OCI-LY7 (cell line): ENCODE data around the gene HOXB3. TPM values are rescaled to one million over a fixed set of nuclear protein-coding genes. Genes with fewer than 3 reads are reported as not detected.

ENCODE experiments used
- BruUV-seq: library from RNA; stranded (reverse); fragments of 400-500 nt; replicated peaks from 2 replicates; lab custom pipeline; 2021; lab: Mats Ljungman, UMichigan
- CTCF ChIA-PET: fragments of 300-600 bp; sonication (Branson Sonifier 250); formaldehyde crosslinking; loops from one replicate; lab custom pipeline; 2022; ENCODE audit warnings: antibody characterized with exemption; ENCODE audit not compliant: unreplicated experiment; lab: Charles Lee
- POLR2A ChIA-PET: fragments of 300-600 bp; sonication (Branson Sonifier 250); formaldehyde crosslinking; loops from one replicate; lab custom pipeline; 2022; ENCODE audit warnings: antibody characterized with exemption; lab: Charles Lee
- DNase-seq: peaks from one replicate; pipeline ENCODE4 v3.0.0-alpha.2; 2015; ENCODE audit warnings: low spot score
- H2AFZ ChIP-seq: fragments of 200-600 bp; sonication (generic), shearing (Covaris generic); 2 replicates; pipeline ENCODE4 v1.6.1; 2014; ENCODE audit warnings: mild to moderate bottlenecking, antibody characterized with exemption, low read length, moderate library complexity
- H3K27ac ChIP-seq: fragments of 200-600 bp; sonication (generic); 2 replicates; pipeline ENCODE4 v1.5.1; 2014; ENCODE audit warnings: mixed run types, low read depth, mild to moderate bottlenecking, moderate library complexity, low read length, inconsistent platforms; ENCODE audit not compliant: poor library complexity, severe bottlenecking
- H3K36me3 ChIP-seq: fragments of 200-600 bp; sonication (generic); 2 replicates; pipeline ENCODE4 v1.6.1; 2014; ENCODE audit warnings: mild to moderate bottlenecking, antibody characterized with exemption, low read length, moderate library complexity, mixed read lengths; ENCODE audit not compliant: insufficient read depth
- H3K4me1 ChIP-seq: fragments of 200-600 bp; sonication (generic); 2 replicates; pipeline ENCODE4 v1.5.1; 2014; ENCODE audit warnings: mild to moderate bottlenecking, low read length; ENCODE audit not compliant: insufficient read depth, poor library complexity, severe bottlenecking
- H3K4me2 ChIP-seq: fragments of 200-600 bp; sonication (generic); 2 replicates; pipeline ENCODE4 v1.6.1; 2014; ENCODE audit warnings: mild to moderate bottlenecking, low read length
- H3K4me3 ChIP-seq: fragments of 200-600 bp; sonication (generic); 2 replicates; pipeline ENCODE4 v1.5.1; 2014; ENCODE audit warnings: mild to moderate bottlenecking, low read depth, low read length; ENCODE audit not compliant: poor library complexity, severe bottlenecking
- H3K79me2 ChIP-seq: fragments of 200-600 bp; sonication (generic); 2 replicates; pipeline ENCODE4 v1.6.1; 2016; ENCODE audit warnings: low read depth, mild to moderate bottlenecking, low read length, moderate library complexity, mixed read lengths; ENCODE audit not compliant: insufficient read depth
- H3K9me2 ChIP-seq: fragments of 200-600 bp; sonication (generic); 2 replicates; pipeline ENCODE4 v1.6.1; 2016; ENCODE audit warnings: mild to moderate bottlenecking, low read length, mixed read lengths; ENCODE audit not compliant: insufficient read depth
- H3K9me3 ChIP-seq: fragments of 200-600 bp; sonication (generic); 2 replicates; pipeline ENCODE4 v1.6.1; 2014; ENCODE audit warnings: mild to moderate bottlenecking, mixed run types, low read length, mixed read lengths
- H4K20me1 ChIP-seq: fragments of 200-600 bp; sonication (generic); 2 replicates; pipeline ENCODE4 v1.6.1; 2014; ENCODE audit warnings: mild to moderate bottlenecking, antibody characterized with exemption, low read length, moderate library complexity, mixed read lengths; ENCODE audit not compliant: insufficient read depth
- CTCF ChIP-seq: fragments of 200-600 bp; sonication (generic); conservative IDR thresholded peaks from 2 replicates; pipeline ENCODE4 v1.5.1; 2014; ENCODE audit warnings: mild to moderate bottlenecking, antibody characterized with exemption, low read length, moderate library complexity, mixed read lengths
- EZH2phosphoT487 ChIP-seq: fragments of 200-600 bp; sonication (generic); IDR thresholded peaks from 2 replicates; pipeline ENCODE4 v1.6.1; 2018; ENCODE audit warnings: low read depth, borderline replicate concordance, mild to moderate bottlenecking, mixed run types, antibody characterized with exemption, low read length, moderate library complexity, mixed read lengths
- intact Hi-C: fragments of 100-400 bp; cut with micrococcal nuclease; formaldehyde crosslinking; loops from one replicate; pipeline ENCODE4 v1.10.0; 2022; ENCODE audit not compliant: unreplicated experiment
- total RNA-seq, 2 experiments: library from RNA; depleted of rRNA in 1 of 2; stranded (reverse); fragments of >200 nt in 1 of 2; shearing (Covaris generic) in 1 of 2; gene quantifications; 2 replicates each; pipeline ENCODE4 v1.2.3, GENCODE V29; 2014 to 2022

The HOXB3 gene
- total RNA-seq, 2 experiments from 2014 or later, result 7.7 to 13.0 TPM

GRCh38 chr17:48593840-48594537 is 3.9 kb upstream of the HOXB3 start:
- TF ChIP-seq CTCF (peak; percentile 85), EZH2phosphoT487 (no peak)
- CTCF ChIA-PET, result no interaction called here
- POLR2A ChIA-PET, result no interaction called here
- H3K9me2 ChIP-seq, result no peaks in the 10 kb centered on the region
- no peak overlapping the region for H3K27ac ChIP-seq
- DNase-seq, result peak; percentile 78
- H3K79me2 ChIP-seq, result no peaks in the 10 kb centered on the region
- BruUV-seq, result no TSS peak
- intact Hi-C loops, result loop anchor here (1.0 to 10.0 kb wide), 2 partner anchors 258 to 329 kb away; no protein-coding TSS in a partner anchor
- H4K20me1 ChIP-seq, result no peaks in the 10 kb centered on the region
- H3K9me3 ChIP-seq, result no peaks in the 10 kb centered on the region
- no peak overlapping the region for H3K4me3 ChIP-seq
- no peak overlapping the region; the same call in 1 of the 2 replicates for H2AFZ ChIP-seq
- H3K4me1 ChIP-seq, result peaks cover 6% of the 10 kb centered on the region
- H3K4me2 ChIP-seq, result 0 out of 2 replicates have a peak overlapping the region, but pooled peaks have one; percentile 35
- no peaks in the 10 kb centered on the region for H3K36me3 ChIP-seq

DNA sequence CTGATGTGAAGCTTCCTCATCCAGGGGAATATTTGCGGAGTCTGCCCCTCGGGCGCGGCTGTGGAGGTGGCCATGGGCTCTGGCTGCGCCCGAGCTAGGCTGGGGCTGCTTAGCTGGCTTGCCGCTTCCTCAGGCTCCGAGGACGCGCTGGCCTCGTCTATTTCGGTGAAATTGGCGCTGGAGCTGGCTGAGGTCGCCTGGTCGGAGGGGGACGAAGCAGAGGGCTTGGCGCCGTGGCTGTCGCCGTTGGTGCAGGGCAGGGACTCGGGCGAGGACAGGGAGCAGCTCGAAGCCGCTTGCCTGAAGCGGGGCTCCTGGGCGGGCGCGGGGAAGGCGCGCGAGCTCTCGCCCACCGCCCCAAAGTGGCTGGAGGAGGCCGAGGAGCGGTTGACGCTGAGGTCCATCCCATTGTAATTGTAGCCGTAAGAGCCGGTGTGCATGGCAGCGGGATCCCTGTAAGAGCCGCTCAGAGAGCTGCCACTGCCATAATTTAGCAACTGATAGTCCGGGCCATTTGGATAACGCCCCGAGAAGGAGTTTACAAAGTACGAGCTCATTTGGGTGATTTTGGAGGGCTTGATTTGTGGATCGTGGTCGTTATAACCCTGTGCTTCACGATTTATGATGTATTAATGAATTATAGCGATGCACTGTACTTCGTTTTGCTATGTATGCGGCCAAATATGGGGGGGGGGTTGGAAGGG is 3.2 kb upstream of the HOXB3 start, which contains the start of gene HOXB5:
HOXB5 (minus strand) TSS at position 654 of the 704 bp plus-strand sequence; CDS start at position 557, 97 bp downstream.
- H3K4me2 ChIP-seq, result peak within 1 kb of the TSS; percentile 35; the same call in 1 of the 2 replicates
- H3K4me3 ChIP-seq, result no peak within 1 kb of the TSS
- H2AFZ ChIP-seq, result no peak within 1 kb of the TSS; the same call in 1 of the 2 replicates
- no TSS peak for BruUV-seq
- no peaks in the 10 kb centered on the region for H4K20me1 ChIP-seq
- intact Hi-C loops, result loop anchor here (10.0 kb wide), 1 partner anchor 328 kb away; no protein-coding TSS in a partner anchor
- no peaks in the 10 kb centered on the region for H3K9me2 ChIP-seq
- peaks cover 6% of the 10 kb centered on the region for H3K4me1 ChIP-seq
- ChIA-PET POLR2A (no interaction called here), CTCF (interaction anchor here (1.1 kb wide), 1 partner anchor 243 kb away, joined by 3 read pairs; no protein-coding TSS in a partner anchor)
- H3K27ac ChIP-seq, result no peak within 1 kb of the TSS
- no peak for DNase-seq
- H3K36me3 ChIP-seq, result no peaks in the 10 kb centered on the region
- no peaks in the 10 kb centered on the region for H3K9me3 ChIP-seq
- no peak for TF ChIP-seq CTCF
- no peak for TF ChIP-seq EZH2phosphoT487
- H3K79me2 ChIP-seq, result no peaks in the 10 kb centered on the region
